Trophoblast cell (in vitro differentiated cells and primary cell): ENCODE data around the gene RTF1.

Source experiments
- DNase-seq, 2 donors: peaks; one replicate each; pipeline ENCODE4 v3.0.0-alpha.2; 2016
- H2AFZ ChIP-seq: 2 replicates; pipeline ENCODE4 v1.6.1; 2013; ENCODE audit warnings: low read length, moderate library complexity, mild to moderate bottlenecking; ENCODE audit not compliant: insufficient read depth, poor library complexity
- H2AK5ac ChIP-seq: 2 replicates; pipeline ENCODE4 v1.6.1; 2013; ENCODE audit warnings: mild to moderate bottlenecking, low read length
- H2BK120ac ChIP-seq: 2 replicates; pipeline ENCODE4 v1.6.1; 2013; ENCODE audit warnings: low read length, mild to moderate bottlenecking, moderate library complexity; ENCODE audit not compliant: insufficient read depth, poor library complexity
- H2BK12ac ChIP-seq: 2 replicates; pipeline ENCODE4 v1.6.1; 2013; ENCODE audit warnings: mild to moderate bottlenecking, low read length, moderate library complexity
- H2BK5ac ChIP-seq: 2 replicates; pipeline ENCODE4 v1.6.1; 2013; ENCODE audit warnings: low read length, low read depth, moderate library complexity, mild to moderate bottlenecking; ENCODE audit not compliant: poor library complexity
- H3K14ac ChIP-seq: 2 replicates; pipeline ENCODE4 v1.6.1; 2013; ENCODE audit warnings: mild to moderate bottlenecking, low read length
- H3K18ac ChIP-seq: 2 replicates; pipeline ENCODE4 v1.6.1; 2013; ENCODE audit warnings: mild to moderate bottlenecking, low read length
- H3K23ac ChIP-seq: 2 replicates; pipeline ENCODE4 v1.6.1; 2013; ENCODE audit warnings: low read length
- H3K27ac ChIP-seq: 2 replicates; pipeline ENCODE4 v1.5.1; 2013; ENCODE audit warnings: low read depth, mild to moderate bottlenecking, inconsistent platforms, low read length, moderate library complexity
- H3K27me3 ChIP-seq: 2 replicates; pipeline ENCODE4 v1.6.1; 2013; ENCODE audit warnings: inconsistent platforms, mild to moderate bottlenecking, low read length, moderate library complexity; ENCODE audit not compliant: insufficient read depth
- H3K36me3 ChIP-seq, 2 experiments: 1 replicate in 1 of 2; 2 replicates in 1 of 2; pipeline ENCODE4 v1.6.1; 2013; ENCODE audit warnings: low read length in 2 of 2, mild to moderate bottlenecking in 2 of 2, moderate library complexity in 1 of 2; ENCODE audit not compliant: insufficient read depth in 2 of 2, control insufficient read depth in 1 of 2
- H3K4ac ChIP-seq: 2 replicates; pipeline ENCODE4 v1.6.1; 2013; ENCODE audit warnings: low read depth, mild to moderate bottlenecking, low read length, moderate library complexity
- H3K4me1 ChIP-seq, 2 experiments: 1 replicate in 1 of 2; 2 replicates in 1 of 2; pipeline ENCODE4 v1.6.1; 2013; ENCODE audit warnings: low read length in 2 of 2, mild to moderate bottlenecking in 2 of 2, moderate library complexity in 1 of 2; ENCODE audit not compliant: insufficient read depth in 2 of 2, control insufficient read depth in 1 of 2
- H3K4me2 ChIP-seq: 2 replicates; pipeline ENCODE4 v1.6.1; 2013; ENCODE audit warnings: inconsistent platforms, mild to moderate bottlenecking, low read length, moderate library complexity
- H3K4me3 ChIP-seq: 2 replicates; pipeline ENCODE4 v1.5.1; 2013; ENCODE audit warnings: mild to moderate bottlenecking, low read depth, low read length, inconsistent platforms
- H3K79me1 ChIP-seq: one replicate; pipeline ENCODE4 v1.6.1; 2013; ENCODE audit warnings: low read length
- H3K79me2 ChIP-seq: 2 replicates; pipeline ENCODE4 v1.6.1; 2013; ENCODE audit warnings: low read length, mild to moderate bottlenecking; ENCODE audit not compliant: control insufficient read depth, insufficient read depth, poor library complexity
- H3K9ac ChIP-seq: 2 replicates; pipeline ENCODE4 v1.6.1; 2013; ENCODE audit warnings: mild to moderate bottlenecking, low read length
- H3K9me3 ChIP-seq: 2 replicates; pipeline ENCODE4 v1.6.1; 2013; ENCODE audit warnings: low read depth, mild to moderate bottlenecking, control low read depth, inconsistent platforms, low read length; ENCODE audit not compliant: insufficient read depth
- H4K12ac ChIP-seq: 2 replicates; pipeline ENCODE4 v1.6.1; 2013; ENCODE audit warnings: low read depth, mild to moderate bottlenecking, low read length, moderate library complexity
- H4K8ac ChIP-seq: 2 replicates; pipeline ENCODE4 v1.6.1; 2013; ENCODE audit warnings: low read depth, mild to moderate bottlenecking, low read length, moderate library complexity
- H4K91ac ChIP-seq: one replicate; pipeline ENCODE4 v1.6.1; 2013; ENCODE audit warnings: low read depth, mild to moderate bottlenecking, low read length, moderate library complexity
- WGBS: extraction: QIAGEN DNeasy Blood & Tissue Kit; methylation state at CpG from one replicate; pipeline ENCODE4 v1.1.7; 2013; ENCODE audit warnings: missing lambda C conversion rate; ENCODE audit not compliant: insufficient read length, insufficient coverage; ENCODE audit errors: extremely low coverage; 5-methylcytosine and 5-hydroxymethylcytosine counted together

The RTF1 gene

GRCh38 chr15:41502795-41503668 is 86.1 kb downstream of the RTF1 start:
- Histone ChIP-seq H3K36me3 (no peaks in the 10 kb centered on the region), H3K4me1 (peaks cover 0 to 5% of the 10 kb centered on the region in 2 experiments), H3K18ac (no peak overlapping the region), H3K27me3 (peaks cover 50% of the 10 kb centered on the region), H3K23ac (no peak overlapping the region), H3K9me3 (peaks cover 10% of the 10 kb centered on the region), H4K91ac (no peak overlapping the region), H2BK12ac (no peak overlapping the region), H3K4me3 (no peak overlapping the region), H3K27ac (no peak overlapping the region), H4K8ac (no peak overlapping the region), H3K79me1 (no peaks in the 10 kb centered on the region), H2AFZ (no peak overlapping the region), H3K9ac (no peak overlapping the region), H3K4me2 (peak overlapping the region; percentile 32), H3K4ac (no peak overlapping the region), H2BK5ac (no peak overlapping the region), H2AK5ac (no peak overlapping the region), H4K12ac (no peak overlapping the region), H2BK120ac (no peak overlapping the region), H3K14ac (no peak overlapping the region), H3K79me2 (no peaks in the 10 kb centered on the region)
- no peak for DNase-seq
- WGBS: no CpG with 5 or more reads among the region's 54 CpGs

- H3K79me2 ChIP-seq: no peaks in the 10 kb centered on the region
- H3K4ac ChIP-seq: no peak overlapping the region
- no peak overlapping the region for H3K23ac ChIP-seq
- H2BK5ac ChIP-seq: no peak overlapping the region
- no peak overlapping the region for H3K18ac ChIP-seq
- H3K79me1 ChIP-seq: no peaks in the 10 kb centered on the region
- no peak overlapping the region for H3K4me2 ChIP-seq
- H3K4me3 ChIP-seq: no peak overlapping the region
- H3K4me1 ChIP-seq: peaks cover 0 to 5% of the 10 kb centered on the region in 2 experiments
- H4K8ac ChIP-seq: no peak overlapping the region
- H4K12ac ChIP-seq: no peak overlapping the region
- H3K9ac ChIP-seq: no peak overlapping the region
- no peak overlapping the region for H2AFZ ChIP-seq
- H3K14ac ChIP-seq: no peak overlapping the region
- no peaks in the 10 kb centered on the region for H3K36me3 ChIP-seq
- no CpG with 5 or more reads among the region's 5 CpGs for WGBS
- peaks cover 50% of the 10 kb centered on the region for H3K27me3 ChIP-seq
- no peak overlapping the region for H2BK12ac ChIP-seq
- no peak for DNase-seq
- H3K9me3 ChIP-seq: peaks cover 10% of the 10 kb centered on the region
- H2BK120ac ChIP-seq: no peak overlapping the region
- H4K91ac ChIP-seq: no peak overlapping the region
- no peak overlapping the region for H2AK5ac ChIP-seq
- H3K27ac ChIP-seq: no peak overlapping the region
Observed at GRCh38 chr15:41503669-41504010, 86.7 kb downstream of the RTF1 start.

- Histone ChIP-seq H2AFZ (no peak overlapping the region), H4K12ac (no peak overlapping the region), H3K27me3 (peaks cover 44% of the 10 kb centered on the region), H3K18ac (no peak overlapping the region), H2BK12ac (no peak overlapping the region), H2BK5ac (no peak overlapping the region), H3K36me3 (no peaks in the 10 kb centered on the region), H4K91ac (no peak overlapping the region), H3K79me2 (no peaks in the 10 kb centered on the region), H3K79me1 (no peaks in the 10 kb centered on the region), H3K4me1 (peaks cover 0 to 5% of the 10 kb centered on the region in 2 experiments), H3K9me3 (peaks cover 10% of the 10 kb centered on the region), H3K4me2 (no peak overlapping the region), H2BK120ac (no peak overlapping the region), H3K4ac (no peak overlapping the region), H3K27ac (no peak overlapping the region), H3K4me3 (no peak overlapping the region), H2AK5ac (no peak overlapping the region), H3K23ac (no peak overlapping the region), H4K8ac (no peak overlapping the region), H3K9ac (no peak overlapping the region), H3K14ac (no peak overlapping the region)
- WGBS: no CpG with 5 or more reads among the region's 13 CpGs
- DNase-seq: no peak
Observed at GRCh38 chr15:41504751-41505492, 88.0 kb downstream of the RTF1 start.

- H3K79me1 ChIP-seq: no peaks in the 10 kb centered on the region
- H3K27ac ChIP-seq: no peak overlapping the region
- no peak overlapping the region for H2AFZ ChIP-seq
- no peak overlapping the region for H2BK12ac ChIP-seq
- H4K91ac ChIP-seq: no peak overlapping the region
- H2AK5ac ChIP-seq: no peak overlapping the region
- no CpG with 5 or more reads among the region's 4 CpGs for WGBS
- DNase-seq: no peak
- H3K18ac ChIP-seq: no peak overlapping the region
- H3K9ac ChIP-seq: no peak overlapping the region
- peaks cover 10% of the 10 kb centered on the region for H3K9me3 ChIP-seq
- H3K23ac ChIP-seq: no peak overlapping the region
- H3K27me3 ChIP-seq: peaks cover 47% of the 10 kb centered on the region
- no peak overlapping the region for H3K4me2 ChIP-seq
- H3K4me3 ChIP-seq: no peak overlapping the region
- no peaks in the 10 kb centered on the region for H3K79me2 ChIP-seq
- H3K4ac ChIP-seq: no peak overlapping the region
- H2BK5ac ChIP-seq: no peak overlapping the region
- H3K36me3 ChIP-seq: no peaks in the 10 kb centered on the region
- H3K14ac ChIP-seq: no peak overlapping the region
- peaks cover 0 to 5% of the 10 kb centered on the region in 2 experiments for H3K4me1 ChIP-seq
- no peak overlapping the region for H4K12ac ChIP-seq
- H4K8ac ChIP-seq: no peak overlapping the region
- H2BK120ac ChIP-seq: no peak overlapping the region
Observed at GRCh38 chr15:41505776-41506175, 88.9 kb downstream of the RTF1 start.
